Left lung (tissue), 10 donors: ENCODE measurements around the gene ACVR2A. TPM values are rescaled to one million over a fixed set of nuclear protein-coding genes. Genes with fewer than 3 reads are reported as not detected.

Experiments used
- ATAC-seq: fragments of 200-7000 bp; cut with Tn5 transposase; one replicate; pipeline ENCODE4 v1.9.1; 2020; ENCODE audit warnings: moderate library complexity
- DNase-seq, 4 donors: peaks; one replicate each; pipeline ENCODE4 v3.0.0-alpha.2; 2013 to 2020
- H3K27ac ChIP-seq, 2 donors: fragments of 200-600 bp; sonication (generic) in 1 of 2; one replicate each; pipeline versions ENCODE4 v1.5.0 to v1.8.0; 2020 to 2021
- H3K27me3 ChIP-seq, 2 donors: fragments of 200-600 bp; sonication (generic) in 1 of 2; one replicate each; pipeline versions ENCODE4 v1.5.0 to v1.8.0; 2020 to 2021
- H3K36me3 ChIP-seq, 2 donors: fragments of 200-600 bp; sonication (generic) in 1 of 2; one replicate each; pipeline versions ENCODE4 v1.5.0 to v1.8.0; 2020 to 2021
- H3K4me1 ChIP-seq, 2 donors: fragments of 200-600 bp; one replicate each; pipeline ENCODE4 v1.8.0; 2021
- H3K4me3 ChIP-seq, 2 donors: fragments of 200-600 bp; sonication (generic) in 1 of 2; one replicate each; pipeline versions ENCODE4 v1.5.0 to v1.8.0; 2020 to 2021; ENCODE audit warnings: mild to moderate bottlenecking in 1 of 2
- H3K9me3 ChIP-seq, 2 donors: fragments of 200-600 bp; sonication (generic) in 1 of 2; one replicate each; pipeline versions ENCODE4 v1.5.0 to v1.8.0; 2020 to 2021
- intact Hi-C, 2 donors: fragments of 100-400 bp; cut with DNase I; formaldehyde crosslinking; loops; one replicate each; pipeline versions ENCODE4 v1.11.2 to v1.14.2; 2022
- polyA plus RNA-seq, 6 donors: library from polyadenylated mRNA; unstranded; fragments of 120-200 nt; gene quantifications; one replicate each; pipeline ENCODE4 v1.2.1, GENCODE V29; 2013; ENCODE audit not compliant: insufficient read length in 6 of 6
- total RNA-seq, 2 donors: library from RNA; stranded (reverse); fragmentation: NEBNext Ultra II Directional; extraction: Animal tissue kit (Norgen Biotek cat#: 25700); gene quantifications; one replicate each; pipeline ENCODE4 v1.2.1, GENCODE V29; 2021
- TF ChIP-seq, protein P1 (sequence below), 2 donors: fragments of 200-600 bp; sonication (generic) in 1 of 2; IDR thresholded peaks; one replicate each; pipeline versions ENCODE4 v1.5.0 to v1.8.0; 2021; ENCODE audit warnings: antibody characterized with exemption in 2 of 2
- donor health status: DM: no; HTN: yes; CAD: no.
- donor health status: DM: no; HTN: no; CAD: no.

ACVR2A gene
- total and polyA plus RNA-seq, 8 donors = 17.8 to 35.9 (median 28.1) TPM

GRCh38 chr2:147977679-147978078, 132.8 kb downstream of the ACVR2A start:
- no peak overlapping the region for H3K27ac ChIP-seq
- ATAC-seq = no peak
- H3K27me3 ChIP-seq = no peaks in the 10 kb centered on the region

More at GRCh38 chr2:147977679-147978078, 132.8 kb downstream of the ACVR2A start:
- Histone ChIP-seq H3K9me3 (no peaks in the 10 kb centered on the region), H3K36me3 (peaks cover 0 to 7% of the 10 kb centered on the region in 2 donors), H3K4me3 (no peak overlapping the region), H3K4me1 (no peaks in the 10 kb centered on the region)
- TF ChIP-seq, protein P1, sequence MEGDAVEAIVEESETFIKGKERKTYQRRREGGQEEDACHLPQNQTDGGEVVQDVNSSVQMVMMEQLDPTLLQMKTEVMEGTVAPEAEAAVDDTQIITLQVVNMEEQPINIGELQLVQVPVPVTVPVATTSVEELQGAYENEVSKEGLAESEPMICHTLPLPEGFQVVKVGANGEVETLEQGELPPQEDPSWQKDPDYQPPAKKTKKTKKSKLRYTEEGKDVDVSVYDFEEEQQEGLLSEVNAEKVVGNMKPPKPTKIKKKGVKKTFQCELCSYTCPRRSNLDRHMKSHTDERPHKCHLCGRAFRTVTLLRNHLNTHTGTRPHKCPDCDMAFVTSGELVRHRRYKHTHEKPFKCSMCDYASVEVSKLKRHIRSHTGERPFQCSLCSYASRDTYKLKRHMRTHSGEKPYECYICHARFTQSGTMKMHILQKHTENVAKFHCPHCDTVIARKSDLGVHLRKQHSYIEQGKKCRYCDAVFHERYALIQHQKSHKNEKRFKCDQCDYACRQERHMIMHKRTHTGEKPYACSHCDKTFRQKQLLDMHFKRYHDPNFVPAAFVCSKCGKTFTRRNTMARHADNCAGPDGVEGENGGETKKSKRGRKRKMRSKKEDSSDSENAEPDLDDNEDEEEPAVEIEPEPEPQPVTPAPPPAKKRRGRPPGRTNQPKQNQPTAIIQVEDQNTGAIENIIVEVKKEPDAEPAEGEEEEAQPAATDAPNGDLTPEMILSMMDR (IDR thresholded peaks at IDR 0.05) = no peak
- DNase-seq = no peak
- intact Hi-C loops = no loop called here

Other genes starting within 250 kb of the ACVR2A start
- 10 to 100 TPM; 36.1 to 36.2 TPM for gene ORC4, start 175.7 kb downstream of the ACVR2A start, total RNA-seq
- 10 to 100 TPM; 57.1 to 86.0 (median 64.3) TPM for gene ORC4, start 175.7 kb downstream of the ACVR2A start, polyA plus RNA-seq
- gene MBD5, start 176.1 kb downstream of the ACVR2A start, total RNA-seq = 10 to 100 TPM; 32.5 to 42.4 TPM
- 10 to 100 TPM; 39.8 to 58.0 (median 46.3) TPM for gene MBD5, start 176.1 kb downstream of the ACVR2A start, polyA plus RNA-seq